GM21717 (cell line): ENCODE data around the gene KCNK17.

Experiments used
- ATAC-seq: cut with Tn5 transposase; IDR thresholded peaks from one replicate; pipeline ENCODE4 v1.9.1; 2021; ENCODE audit warnings: mild to moderate bottlenecking, moderate library complexity; ENCODE audit not compliant: unreplicated experiment

KCNK17 gene

GRCh38 chr6:39273406-39273821, 40.8 kb downstream of the KCNK17 start:
- no peak for ATAC-seq

DNA sequence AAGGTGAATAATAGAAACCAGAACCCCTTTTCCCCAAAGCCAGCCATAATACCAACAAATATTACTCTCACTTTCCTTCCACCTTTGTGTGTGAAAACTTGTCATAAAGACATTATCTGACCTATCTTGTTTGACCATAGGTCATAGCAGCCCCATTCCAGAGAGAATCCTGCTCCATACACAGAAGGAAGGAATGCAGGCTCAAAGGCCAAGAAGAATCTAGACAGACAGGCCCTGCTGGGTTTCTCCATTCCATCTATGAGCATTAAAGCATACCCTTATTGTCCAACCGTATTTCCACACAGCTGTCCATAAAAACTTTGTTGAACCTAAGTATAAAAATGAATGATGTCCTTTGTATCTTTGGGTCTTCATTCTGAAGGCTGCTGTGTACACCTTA, 44.3 kb downstream of the KCNK17 start:
- no peak for ATAC-seq

GRCh38 chr6:39268721-39269120, 45.5 kb downstream of the KCNK17 start:
- ATAC-seq = no peak

DNA sequence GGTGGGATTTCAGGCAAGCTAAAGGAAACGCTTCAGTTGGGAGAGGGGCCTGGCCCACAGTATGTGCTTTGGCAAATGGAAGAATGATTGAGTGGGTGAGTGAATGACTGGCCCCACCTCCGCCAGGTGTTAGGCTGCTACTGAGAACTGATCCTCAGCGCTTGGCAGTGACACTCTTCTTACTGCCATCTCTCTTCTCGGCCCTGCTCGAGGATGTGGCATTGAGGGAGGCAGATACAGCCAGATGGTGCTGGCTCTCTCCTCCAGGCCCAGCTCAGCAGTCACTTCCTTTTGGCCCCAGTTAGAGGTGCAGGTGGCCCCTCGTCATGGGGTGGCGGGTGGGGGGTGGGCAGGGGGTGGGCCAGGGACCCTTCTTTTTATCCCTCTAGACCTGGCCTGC, 46.0 kb downstream of the KCNK17 start:
- no peak for ATAC-seq

GRCh38 chr6:39266782-39267355, 47.4 kb downstream of the KCNK17 start:
- ATAC-seq = no peak

- ATAC-seq = no peak
Observed at GRCh38 chr6:39266375-39266774, 47.8 kb downstream of the KCNK17 start.

GRCh38 chr6:39263303-39264037, 50.7 kb downstream of the KCNK17 start:
- no peak for ATAC-seq

DNA sequence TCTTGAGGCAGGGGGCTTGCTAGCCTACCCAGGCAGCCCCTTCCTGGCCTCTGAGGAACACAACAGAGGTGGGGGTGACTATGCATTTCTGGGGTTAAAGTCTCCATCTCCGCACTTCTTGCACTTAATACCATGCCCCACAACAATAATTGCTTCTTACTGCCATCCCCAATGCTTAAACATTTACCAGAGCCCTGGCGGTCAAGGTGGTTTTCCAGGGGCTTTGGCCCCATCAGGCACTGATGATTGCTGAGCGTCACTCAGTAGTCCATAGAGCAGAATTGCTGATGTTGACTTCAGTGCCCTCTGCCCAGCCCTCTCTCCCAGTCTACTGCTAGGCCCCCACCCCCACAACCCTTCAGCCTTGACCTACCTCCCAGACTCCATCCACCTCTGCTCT, 52.5 kb downstream of the KCNK17 start:
- no peak for ATAC-seq

DNA sequence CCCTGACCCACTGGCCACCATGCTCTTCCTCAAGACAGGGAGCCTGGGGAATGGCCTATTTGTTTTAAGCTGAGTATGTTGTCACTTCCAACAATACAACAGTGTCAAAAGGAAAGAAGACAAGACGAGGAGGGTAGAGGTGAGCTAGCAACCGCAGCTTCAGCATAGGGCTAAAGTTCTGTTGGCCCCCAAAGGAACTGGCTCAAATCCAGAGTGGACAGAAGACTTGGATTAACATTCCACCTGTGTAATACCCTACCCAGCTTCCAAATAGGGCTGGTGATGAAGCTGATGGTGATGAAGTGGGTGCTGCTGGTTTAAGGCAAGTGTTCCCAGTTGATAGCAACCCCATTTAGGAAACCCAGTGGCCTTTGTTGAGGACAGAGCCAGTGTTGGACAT, 53.3 kb downstream of the KCNK17 start:
- ATAC-seq = no peak

DNA sequence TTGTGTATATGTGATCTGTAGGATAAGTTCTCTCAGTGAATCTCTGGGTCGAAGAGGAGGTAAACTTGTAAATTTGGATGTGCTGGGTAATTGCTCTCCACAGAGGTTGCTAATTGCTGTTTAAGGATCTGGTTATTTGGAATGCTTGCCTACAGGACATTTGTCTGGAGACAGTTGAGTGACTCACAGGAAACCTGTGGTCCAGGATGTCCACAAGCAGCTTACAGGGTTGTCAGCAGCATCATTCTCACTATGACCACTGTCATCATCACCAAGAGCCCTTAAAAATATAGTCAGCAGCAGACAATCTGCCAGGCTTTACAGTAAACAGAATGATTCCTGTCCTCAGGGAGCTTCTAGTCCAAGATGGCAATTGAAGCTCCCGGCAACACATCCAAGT, 53.8 kb downstream of the KCNK17 start:
- no peak for ATAC-seq

- no peak for ATAC-seq
Observed at GRCh38 chr6:39256294-39256940, 57.8 kb downstream of the KCNK17 start.

DNA sequence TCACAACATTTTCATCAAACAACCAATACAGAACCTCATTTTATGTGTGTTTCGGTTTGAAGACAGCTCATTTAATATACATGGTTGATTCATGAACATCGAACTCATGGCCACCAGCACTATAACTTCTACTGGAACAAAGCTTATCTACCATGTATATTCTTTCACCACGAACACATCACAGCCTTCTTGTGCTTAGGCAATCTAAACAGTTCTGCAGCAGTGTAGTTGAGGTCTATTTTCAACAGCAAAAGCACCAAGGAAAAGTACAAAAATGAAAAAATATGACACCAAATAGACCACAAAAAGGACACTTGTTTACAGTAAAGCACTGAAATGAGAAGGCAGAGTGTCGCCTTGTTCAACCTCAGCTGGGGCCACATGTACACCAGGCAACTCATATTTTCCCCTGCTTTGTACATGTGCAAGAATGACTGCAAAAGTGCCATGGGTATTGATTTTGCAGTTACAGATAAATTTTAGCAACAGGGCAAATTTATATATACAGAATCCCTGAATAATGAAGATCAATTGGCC, 59.2 kb downstream of the KCNK17 start:
- ATAC-seq = no peak

GRCh38 chr6:39251406-39251805, 62.8 kb downstream of the KCNK17 start:
- ATAC-seq = no peak

DNA sequence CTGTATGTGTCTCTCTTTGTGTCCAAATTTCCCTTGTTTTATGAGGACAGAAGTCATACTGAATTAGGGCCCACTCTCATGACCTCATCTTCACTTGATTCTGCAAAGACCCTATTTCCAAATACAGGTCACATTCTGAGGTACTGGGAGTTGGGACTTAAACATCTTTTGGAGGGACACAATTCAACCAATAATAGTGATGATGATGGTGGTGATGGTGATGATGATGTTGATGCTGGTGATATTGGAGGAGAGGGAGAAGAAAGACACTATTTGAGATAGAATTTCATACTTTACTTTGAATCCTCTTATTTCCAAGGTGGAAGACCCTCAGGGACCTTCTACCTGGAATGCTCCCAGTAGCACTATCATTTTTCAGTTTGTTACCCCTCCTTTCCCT, 63.7 kb downstream of the KCNK17 start:
- ATAC-seq = no peak

DNA sequence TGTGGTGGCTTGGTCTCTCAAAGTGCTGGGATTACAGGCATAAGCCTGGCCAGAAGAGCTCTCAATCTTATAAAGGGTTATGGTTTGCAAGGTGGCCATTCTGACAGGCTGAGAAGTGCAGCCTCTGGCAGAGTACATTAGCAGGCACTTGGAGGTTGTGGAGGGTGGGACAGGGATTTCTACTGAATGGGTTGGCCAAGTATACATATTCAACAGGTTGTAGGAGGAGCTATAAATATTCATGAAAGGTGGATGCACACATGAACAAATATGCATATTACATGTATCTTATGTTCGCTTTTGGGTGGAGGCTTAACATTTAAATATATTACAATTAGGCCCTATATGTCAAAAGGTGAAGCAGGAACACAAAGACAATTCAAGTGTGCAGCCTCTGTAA, 64.9 kb downstream of the KCNK17 start:
- no peak for ATAC-seq
